Esophagus squamous epithelium (tissue), 4 donors: ENCODE measurements around the gene GDAP1L1.

Experiments used
- POLR2A ChIP-seq, 4 donors: fragments of 450-650 bp; IDR thresholded peaks; one replicate each; pipeline ENCODE4 v1.6.1; 2017; ENCODE audit warnings: antibody characterized with exemption in 4 of 4, mild to moderate bottlenecking in 4 of 4, moderate library complexity in 3 of 4
- TF ChIP-seq, protein P1 (sequence below), 6 experiments: fragments of 450-650 bp in 4 of 6; fragments of 200-600 bp in 2 of 6; sonication (generic) in 2 of 6; IDR thresholded peaks; one replicate each; pipeline ENCODE4 v1.5.1; 2016 to 2019; ENCODE audit warnings: antibody characterized with exemption in 6 of 6, mild to moderate bottlenecking in 4 of 6, moderate library complexity in 4 of 6

DNA sequence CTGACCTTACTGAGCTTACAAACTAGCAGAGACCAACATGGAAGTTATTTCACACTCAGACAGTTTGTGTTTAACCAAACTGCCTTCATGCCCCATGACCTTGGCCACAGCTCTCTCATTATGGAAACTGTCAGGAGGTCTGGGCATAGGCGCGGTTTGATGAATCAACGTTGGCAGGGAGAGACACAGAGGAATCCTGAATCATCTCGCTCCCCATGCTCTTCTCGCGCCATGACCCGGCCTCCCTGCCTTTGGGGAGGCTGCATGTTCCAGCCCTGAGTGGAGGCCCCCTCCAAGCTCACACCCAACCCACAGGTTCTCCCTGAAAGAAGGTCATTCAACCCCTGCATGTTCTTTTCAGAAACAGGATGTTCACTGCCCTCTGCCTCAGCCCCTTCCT, 15.9 kb upstream of the GDAP1L1 start:
- TF ChIP-seq, protein P1, sequence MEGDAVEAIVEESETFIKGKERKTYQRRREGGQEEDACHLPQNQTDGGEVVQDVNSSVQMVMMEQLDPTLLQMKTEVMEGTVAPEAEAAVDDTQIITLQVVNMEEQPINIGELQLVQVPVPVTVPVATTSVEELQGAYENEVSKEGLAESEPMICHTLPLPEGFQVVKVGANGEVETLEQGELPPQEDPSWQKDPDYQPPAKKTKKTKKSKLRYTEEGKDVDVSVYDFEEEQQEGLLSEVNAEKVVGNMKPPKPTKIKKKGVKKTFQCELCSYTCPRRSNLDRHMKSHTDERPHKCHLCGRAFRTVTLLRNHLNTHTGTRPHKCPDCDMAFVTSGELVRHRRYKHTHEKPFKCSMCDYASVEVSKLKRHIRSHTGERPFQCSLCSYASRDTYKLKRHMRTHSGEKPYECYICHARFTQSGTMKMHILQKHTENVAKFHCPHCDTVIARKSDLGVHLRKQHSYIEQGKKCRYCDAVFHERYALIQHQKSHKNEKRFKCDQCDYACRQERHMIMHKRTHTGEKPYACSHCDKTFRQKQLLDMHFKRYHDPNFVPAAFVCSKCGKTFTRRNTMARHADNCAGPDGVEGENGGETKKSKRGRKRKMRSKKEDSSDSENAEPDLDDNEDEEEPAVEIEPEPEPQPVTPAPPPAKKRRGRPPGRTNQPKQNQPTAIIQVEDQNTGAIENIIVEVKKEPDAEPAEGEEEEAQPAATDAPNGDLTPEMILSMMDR (IDR thresholded peaks at IDR 0.05) = no peak
- no peak for TF ChIP-seq POLR2A (IDR thresholded peaks at IDR 0.05)
